Ovary (tissue), 3 donors: ENCODE measurements around the gene GAS6.

Source experiments
- POLR2A ChIP-seq: fragments of 450-650 bp; IDR thresholded peaks from one replicate; pipeline ENCODE4 v1.6.1; 2017; ENCODE audit warnings: antibody characterized with exemption, mild to moderate bottlenecking, moderate library complexity
- TF ChIP-seq, protein P1 (sequence below), 3 donors: fragments of 450-650 bp in 2 of 3; fragments of 200-600 bp in 1 of 3; IDR thresholded peaks; one replicate each; pipeline versions ENCODE4 v1.5.1 to v1.8.0; 2016 to 2022; ENCODE audit warnings: antibody characterized with exemption in 3 of 3, mild to moderate bottlenecking in 1 of 3
- donor health status: DM: no; HTN: no; CAD: no.

- TF ChIP-seq, protein P1, sequence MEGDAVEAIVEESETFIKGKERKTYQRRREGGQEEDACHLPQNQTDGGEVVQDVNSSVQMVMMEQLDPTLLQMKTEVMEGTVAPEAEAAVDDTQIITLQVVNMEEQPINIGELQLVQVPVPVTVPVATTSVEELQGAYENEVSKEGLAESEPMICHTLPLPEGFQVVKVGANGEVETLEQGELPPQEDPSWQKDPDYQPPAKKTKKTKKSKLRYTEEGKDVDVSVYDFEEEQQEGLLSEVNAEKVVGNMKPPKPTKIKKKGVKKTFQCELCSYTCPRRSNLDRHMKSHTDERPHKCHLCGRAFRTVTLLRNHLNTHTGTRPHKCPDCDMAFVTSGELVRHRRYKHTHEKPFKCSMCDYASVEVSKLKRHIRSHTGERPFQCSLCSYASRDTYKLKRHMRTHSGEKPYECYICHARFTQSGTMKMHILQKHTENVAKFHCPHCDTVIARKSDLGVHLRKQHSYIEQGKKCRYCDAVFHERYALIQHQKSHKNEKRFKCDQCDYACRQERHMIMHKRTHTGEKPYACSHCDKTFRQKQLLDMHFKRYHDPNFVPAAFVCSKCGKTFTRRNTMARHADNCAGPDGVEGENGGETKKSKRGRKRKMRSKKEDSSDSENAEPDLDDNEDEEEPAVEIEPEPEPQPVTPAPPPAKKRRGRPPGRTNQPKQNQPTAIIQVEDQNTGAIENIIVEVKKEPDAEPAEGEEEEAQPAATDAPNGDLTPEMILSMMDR (IDR thresholded peaks at IDR 0.05) = no peak
- TF ChIP-seq POLR2A = no peak
Measured at GRCh38 chr13:113823771-113824170, 40.1 kb downstream of the GAS6 start.
